Spleen (tissue), 11 donors: Measurements from ENCODE around the gene MTPN. TPM values are rescaled to one million over a fixed set of nuclear protein-coding genes. Genes with fewer than 3 reads are reported as not detected.

Experiments used
- DNase-seq: peaks from one replicate; pipeline ENCODE4 v3.0.0-alpha.2; 2020
- H3K27ac ChIP-seq, 8 donors: fragments of 200-600 bp; sonication (generic) in 7 of 8; 1 replicate in 4 of 8; 2 replicates in 4 of 8; pipeline versions ENCODE4 v1.5.0 to v1.8.0; 2016 to 2021; ENCODE audit warnings: inconsistent platforms in 4 of 8, mild to moderate bottlenecking in 4 of 8, moderate library complexity in 1 of 8
- H3K27me3 ChIP-seq, 7 donors: fragments of 200-600 bp; sonication (generic) in 6 of 7; replicated peaks in 1 of 7; 1 replicate in 4 of 7; 2 replicates in 3 of 7; pipeline versions ENCODE4 v1.5.0 to v1.8.0; 2016 to 2021; ENCODE audit warnings: inconsistent platforms in 3 of 7, mild to moderate bottlenecking in 1 of 7
- H3K36me3 ChIP-seq, 6 donors: fragments of 200-600 bp; sonication (generic) in 5 of 6; 1 replicate in 4 of 6; 2 replicates in 2 of 6; pipeline versions ENCODE4 v1.5.0 to v1.8.0; 2016 to 2021; ENCODE audit warnings: inconsistent platforms in 2 of 6
- H3K4me1 ChIP-seq, 6 donors: fragments of 200-600 bp; sonication (generic) in 5 of 6; 1 replicate in 3 of 6; 2 replicates in 3 of 6; pipeline versions ENCODE4 v1.5.0 to v1.8.0; 2016 to 2021; ENCODE audit warnings: inconsistent platforms in 3 of 6
- H3K4me3 ChIP-seq, 8 donors: fragments of 200-600 bp; sonication (generic) in 7 of 8; 1 replicate in 4 of 8; 2 replicates in 4 of 8; pipeline versions ENCODE4 v1.5.0 to v1.8.0; 2016 to 2021; ENCODE audit warnings: inconsistent platforms in 4 of 8, mild to moderate bottlenecking in 4 of 8, moderate library complexity in 2 of 8
- H3K9me3 ChIP-seq, 8 donors: fragments of 200-600 bp; sonication (generic) in 7 of 8; 1 replicate in 4 of 8; 2 replicates in 4 of 8; pipeline versions ENCODE4 v1.5.0 to v1.8.0; 2016 to 2021; ENCODE audit warnings: inconsistent platforms in 4 of 8
- POLR2A ChIP-seq, 3 donors: fragments of 450-650 bp; IDR thresholded peaks; one replicate each; pipeline ENCODE4 v1.5.1; 2017; ENCODE audit warnings: antibody characterized with exemption in 3 of 3, mild to moderate bottlenecking in 1 of 3
- POLR2AphosphoS5 ChIP-seq, 3 donors: sonication (generic); formaldehyde crosslinking; IDR thresholded peaks; one replicate each; pipeline ENCODE4 v1.5.1; 2017; ENCODE audit warnings: antibody characterized with exemption in 3 of 3
- WGBS, 5 donors: extraction: QIAGEN DNeasy Blood & Tissue Kit in 3 of 5; methylation state at CpG; one replicate each; pipeline versions ENCODE4 v1.1.5 to v1.1.7; 2013 to 2018; 5-methylcytosine and 5-hydroxymethylcytosine counted together
- intact Hi-C: fragments of 100-400 bp; cut with DNase I; formaldehyde crosslinking; loops from one replicate; pipeline ENCODE4 v1.15.0; 2023; ENCODE audit warnings: low total_unique reads
- polyA plus RNA-seq, 3 donors: library from polyadenylated mRNA; stranded (reverse); fragments of 200-250 nt; gene quantifications; one replicate each; pipeline ENCODE4 v1.2.1, GENCODE V29; 2013
- total RNA-seq, 7 donors: library from RNA; depleted of rRNA in 3 of 7; stranded (reverse); fragments of >200 nt in 3 of 7; fragmentation: NEBNext Ultra II Directional in 4 of 7; extraction: Animal tissue kit (Norgen Biotek cat#: 25700) in 4 of 7; gene quantifications; one replicate each; pipeline versions ENCODE4 v1.1.0 to v1.2.1, GENCODE V29; 2016 to 2021
- TF ChIP-seq, protein P1 (sequence below), 11 experiments: fragments of 200-600 bp in 7 of 11; fragments of 450-650 bp in 4 of 11; sonication (generic) in 4 of 11; IDR thresholded peaks in 8 of 11; conservative IDR thresholded peaks in 3 of 11; 1 replicate in 7 of 11; 2 replicates in 4 of 11; pipeline versions ENCODE4 v1.4.0 to v1.8.0; 2016 to 2021; ENCODE audit warnings: antibody characterized with exemption in 11 of 11, inconsistent platforms in 4 of 11, mild to moderate bottlenecking in 1 of 11
- donor health status: healthy with polysubstance abuse.
- donor health status: DM: no; HTN: no; CAD: no; lungs with moderate emphysema.
- donor health status: DM: no; HTN: no; CAD: no.
- donor health status: Bipolar disorder and iron deficiency.
- donor health status: healthy.
- donor health status: DM: no; HTN: no; CAD: no.
- donor health status: DM: yes; HTN: yes; CAD: no.

The MTPN gene
- total and polyA plus RNA-seq, 10 donors, result 43.2 to 192 (median 157) TPM

GRCh38 chr7:135913404-135913803 lies 63.8 kb downstream of the MTPN start:
- Histone ChIP-seq H3K36me3 (no peaks in the 10 kb centered on the region), H3K27me3 (no peaks in the 10 kb centered on the region), H3K27ac (no peak overlapping the region), H3K9me3 (no peaks in the 10 kb centered on the region), H3K4me3 (no peak overlapping the region), H3K4me1 (peaks cover 0 to 3% (median 0%) of the 10 kb centered on the region in 6 donors)
- no peak for TF ChIP-seq POLR2A (IDR thresholded peaks at IDR 0.05)
- TF ChIP-seq, protein P1, sequence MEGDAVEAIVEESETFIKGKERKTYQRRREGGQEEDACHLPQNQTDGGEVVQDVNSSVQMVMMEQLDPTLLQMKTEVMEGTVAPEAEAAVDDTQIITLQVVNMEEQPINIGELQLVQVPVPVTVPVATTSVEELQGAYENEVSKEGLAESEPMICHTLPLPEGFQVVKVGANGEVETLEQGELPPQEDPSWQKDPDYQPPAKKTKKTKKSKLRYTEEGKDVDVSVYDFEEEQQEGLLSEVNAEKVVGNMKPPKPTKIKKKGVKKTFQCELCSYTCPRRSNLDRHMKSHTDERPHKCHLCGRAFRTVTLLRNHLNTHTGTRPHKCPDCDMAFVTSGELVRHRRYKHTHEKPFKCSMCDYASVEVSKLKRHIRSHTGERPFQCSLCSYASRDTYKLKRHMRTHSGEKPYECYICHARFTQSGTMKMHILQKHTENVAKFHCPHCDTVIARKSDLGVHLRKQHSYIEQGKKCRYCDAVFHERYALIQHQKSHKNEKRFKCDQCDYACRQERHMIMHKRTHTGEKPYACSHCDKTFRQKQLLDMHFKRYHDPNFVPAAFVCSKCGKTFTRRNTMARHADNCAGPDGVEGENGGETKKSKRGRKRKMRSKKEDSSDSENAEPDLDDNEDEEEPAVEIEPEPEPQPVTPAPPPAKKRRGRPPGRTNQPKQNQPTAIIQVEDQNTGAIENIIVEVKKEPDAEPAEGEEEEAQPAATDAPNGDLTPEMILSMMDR (IDR thresholded peaks at IDR 0.05 in 8 of 11, conservative IDR thresholded peaks at IDR 0.05 in 3 of 11), result no peak
- no peak for TF ChIP-seq POLR2AphosphoS5 (IDR thresholded peaks at IDR 0.05)
- DNase-seq, result no peak
- intact Hi-C loops, result no loop called here
- 37 to 76% (median 69%) methylated on average over 2 of the region's 2 CpGs for WGBS, 5 donors

DNA sequence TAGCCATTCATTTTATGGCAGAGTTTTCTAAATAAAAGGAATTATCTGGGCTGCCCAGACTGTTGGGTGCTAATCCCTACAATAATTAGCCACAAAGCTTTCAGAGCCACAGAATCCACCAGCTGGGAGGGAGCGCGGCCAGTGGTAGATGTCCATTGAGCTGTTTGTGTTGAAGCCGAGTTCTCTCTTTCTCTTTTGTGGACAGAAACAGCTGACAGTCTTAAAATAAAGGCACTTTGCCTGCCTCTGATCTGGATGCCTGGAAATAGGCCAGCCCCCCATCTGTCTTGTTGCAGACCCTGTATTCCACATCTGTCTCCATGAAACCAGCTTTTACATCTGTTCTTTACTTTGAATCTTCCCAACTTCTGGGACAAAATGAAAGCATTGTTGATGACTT lies 66.1 kb downstream of the MTPN start:
- intact Hi-C loops, result no loop called here
- no peak overlapping the region for H3K4me3 ChIP-seq
- TF ChIP-seq POLR2AphosphoS5 (IDR thresholded peaks at IDR 0.05) (no peak), POLR2A (IDR thresholded peaks at IDR 0.05) (no peak)
- TF ChIP-seq, protein P1 (IDR thresholded peaks at IDR 0.05 in 8 of 11, conservative IDR thresholded peaks at IDR 0.05 in 3 of 11), result no peak
- 68 to 94% (median 87%) methylated on average over 3 of the region's 3 CpGs for WGBS, 5 donors
- no peak overlapping the region for H3K27ac ChIP-seq
- H3K4me1 ChIP-seq, result no peaks in the 10 kb centered on the region
- H3K36me3 ChIP-seq, result no peaks in the 10 kb centered on the region
- no peak for DNase-seq
- no peaks in the 10 kb centered on the region for H3K9me3 ChIP-seq
- no peaks in the 10 kb centered on the region for H3K27me3 ChIP-seq

- whole genome bisulfite sequencing, 5 donors, result 74 to 82% (median 80%) methylated on average over 2 of the region's 2 CpGs
- H3K36me3 ChIP-seq, result no peaks in the 10 kb centered on the region
- H3K9me3 ChIP-seq, result no peaks in the 10 kb centered on the region
- no peak for TF ChIP-seq POLR2AphosphoS5 (IDR thresholded peaks at IDR 0.05)
- TF ChIP-seq POLR2A (IDR thresholded peaks at IDR 0.05), result no peak
- TF ChIP-seq, protein P1 (IDR thresholded peaks at IDR 0.05 in 8 of 11, conservative IDR thresholded peaks at IDR 0.05 in 3 of 11), result no peak
- no peaks in the 10 kb centered on the region for H3K27me3 ChIP-seq
- H3K4me3 ChIP-seq, result no peak overlapping the region
- H3K27ac ChIP-seq, result no peak overlapping the region
- intact Hi-C loops, result no loop called here
- no peak for DNase-seq
- H3K4me1 ChIP-seq, result no peaks in the 10 kb centered on the region
These were observed 66.6 kb downstream of the MTPN start for GRCh38 chr7:135910393-135911036.

GRCh38 chr7:135905858-135906257 lies 71.3 kb downstream of the MTPN start:
- 92 to 98% (median 96%) methylated on average over 4 of the region's 4 CpGs for WGBS, 5 donors
- intact Hi-C loops, result no loop called here

More at GRCh38 chr7:135905858-135906257, 71.3 kb downstream of the MTPN start:
- H3K4me3 ChIP-seq, result no peak overlapping the region
- no peaks in the 10 kb centered on the region for H3K4me1 ChIP-seq
- DNase-seq, result no peak
- H3K36me3 ChIP-seq, result no peaks in the 10 kb centered on the region
- TF ChIP-seq, protein P1 (IDR thresholded peaks at IDR 0.05 in 8 of 11, conservative IDR thresholded peaks at IDR 0.05 in 3 of 11), result no peak
- TF ChIP-seq POLR2AphosphoS5 (IDR thresholded peaks at IDR 0.05), result no peak
- no peak for TF ChIP-seq POLR2A (IDR thresholded peaks at IDR 0.05)
- no peaks in the 10 kb centered on the region for H3K9me3 ChIP-seq
- no peaks in the 10 kb centered on the region for H3K27me3 ChIP-seq
- no peak overlapping the region for H3K27ac ChIP-seq
